Fibroblast of villous mesenchyme (primary cell): ENCODE results near the gene P2RY6. TPM values are rescaled to one million over a fixed set of nuclear protein-coding genes. Genes with fewer than 3 reads are reported as not detected.

Experiments used
- DNase-seq: peaks from one replicate; pipeline ENCODE4 v3.0.0-alpha.2; 2010; ENCODE audit warnings: low read depth
- H3K4me3 ChIP-seq: 2 replicates; pipeline ENCODE4 v1.5.1; 2011; ENCODE audit warnings: low read depth, mild to moderate bottlenecking, low read length
- CTCF ChIP-seq: IDR thresholded peaks from 2 replicates; pipeline ENCODE4 v1.5.1; 2012; ENCODE audit warnings: low read depth, mild to moderate bottlenecking, low read length; ENCODE audit not compliant: insufficient read depth
- total RNA-seq: library from RNA; depleted of rRNA; stranded (reverse); fragments of >200 nt; gene quantifications from 2 replicates; pipeline ENCODE4 v1.2.3, GENCODE V29; 2012

P2RY6 gene
- total RNA-seq, 1 donor = not detected

- no peak overlapping the region for H3K4me3 ChIP-seq
- DNase-seq = no peak
- TF ChIP-seq CTCF = no peak
Measured at GRCh38 chr11:73338279-73338678, 66.1 kb downstream of the P2RY6 start.

GRCh38 chr11:73340164-73340563 lies 68.0 kb downstream of the P2RY6 start:
- no peak overlapping the region for H3K4me3 ChIP-seq
- no peak for DNase-seq
- TF ChIP-seq CTCF = no peak

GRCh38 chr11:73342633-73343032 lies 70.5 kb downstream of the P2RY6 start:
- no peak for TF ChIP-seq CTCF
- DNase-seq = no peak
- H3K4me3 ChIP-seq = no peak overlapping the region

- TF ChIP-seq CTCF = no peak
- H3K4me3 ChIP-seq = no peak overlapping the region
- no peak for DNase-seq
Measured at GRCh38 chr11:73343076-73343873, 71.1 kb downstream of the P2RY6 start.

GRCh38 chr11:73344191-73344607 lies 72.1 kb downstream of the P2RY6 start:
- no peak overlapping the region for H3K4me3 ChIP-seq
- no peak for DNase-seq
- no peak for TF ChIP-seq CTCF

- H3K4me3 ChIP-seq = no peak overlapping the region
- no peak for TF ChIP-seq CTCF
- no peak for DNase-seq
Measured at GRCh38 chr11:73345481-73346160, 73.5 kb downstream of the P2RY6 start.
